GM03348 (cell line): ENCODE data around the gene CCNJL.

Experiments used
- DNase-seq: peaks from one replicate; pipeline ENCODE4 v3.0.0; 2012; ENCODE audit warnings: low spot score

The CCNJL gene

DNA sequence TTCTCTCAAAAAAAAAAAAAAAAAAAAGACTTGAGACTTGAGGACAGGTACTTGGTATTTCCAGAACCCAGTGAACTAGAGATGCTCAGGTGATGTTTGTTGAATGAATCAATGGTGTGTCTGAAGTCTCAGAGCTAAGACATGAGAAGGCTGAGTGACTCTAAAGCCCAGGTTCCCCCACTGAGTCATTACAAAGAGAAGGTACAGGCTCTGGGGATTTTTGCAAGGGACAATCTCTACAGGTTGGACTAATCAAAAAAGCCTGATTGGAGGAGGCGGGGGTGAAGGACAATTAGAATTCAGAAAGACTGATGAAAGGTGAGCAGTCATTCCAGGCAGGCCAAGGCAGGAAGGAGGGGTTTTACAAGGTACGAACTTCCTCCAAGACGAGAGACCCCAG lies 91.3 kb downstream of the CCNJL start:
- DNase-seq: no peak

DNA sequence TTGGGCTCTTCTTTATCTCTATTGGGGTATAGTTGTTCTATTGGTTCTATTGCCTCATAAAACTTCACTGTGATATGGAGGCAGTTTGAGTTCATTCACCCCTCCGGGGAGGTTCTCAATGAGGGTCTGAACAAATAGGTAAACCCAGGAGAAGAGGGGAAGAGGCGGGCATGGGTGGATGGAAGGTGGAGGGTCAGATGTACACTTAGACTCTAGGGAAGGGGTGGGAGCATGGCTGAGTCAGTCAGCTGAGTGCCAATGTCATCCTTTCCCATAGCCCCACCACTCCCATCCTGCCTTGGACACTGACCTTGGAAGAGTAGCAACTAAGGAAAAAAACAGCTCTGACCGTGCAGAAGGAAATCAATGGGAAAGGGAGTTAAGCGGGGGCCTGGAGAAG lies 93.0 kb downstream of the CCNJL start:
- no peak for DNase-seq

GRCh38 chr5:160213537-160213936 lies 98.8 kb downstream of the CCNJL start:
- no peak for DNase-seq

GRCh38 chr5:160211352-160211751 lies 101.0 kb downstream of the CCNJL start:
- no peak for DNase-seq

DNA sequence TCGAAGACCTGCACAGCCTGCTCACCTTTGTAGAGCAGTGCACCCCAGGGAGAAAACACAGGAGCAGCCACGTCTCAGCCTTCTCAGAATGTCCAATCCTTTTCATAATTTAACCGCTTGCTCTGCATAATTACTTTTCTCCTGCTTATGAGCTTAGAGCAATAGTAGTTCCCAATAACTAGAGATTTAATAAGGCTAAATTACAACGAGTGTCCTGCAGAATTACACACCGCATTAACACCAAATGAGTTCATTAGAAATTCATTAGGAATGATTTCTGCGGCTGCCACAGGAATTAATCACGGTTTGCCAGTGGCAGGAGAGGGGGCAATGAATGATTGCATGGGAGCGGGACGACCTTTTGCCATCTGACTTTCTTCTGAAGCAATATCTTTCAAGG lies 101.8 kb downstream of the CCNJL start:
- DNase-seq: no peak

GRCh38 chr5:160209917-160210316 lies 102.4 kb downstream of the CCNJL start:
- DNase-seq: no peak

GRCh38 chr5:160207061-160207460 lies 105.3 kb downstream of the CCNJL start:
- no peak for DNase-seq
